GM21381 (cell line): Measurements from ENCODE around the gene DCST2.

Experiments
- ATAC-seq: cut with Tn5 transposase; IDR thresholded peaks from one replicate; pipeline ENCODE4 v1.9.1; 2021; ENCODE audit warnings: mild to moderate bottlenecking, moderate library complexity; ENCODE audit not compliant: unreplicated experiment

Gene DCST2

DNA sequence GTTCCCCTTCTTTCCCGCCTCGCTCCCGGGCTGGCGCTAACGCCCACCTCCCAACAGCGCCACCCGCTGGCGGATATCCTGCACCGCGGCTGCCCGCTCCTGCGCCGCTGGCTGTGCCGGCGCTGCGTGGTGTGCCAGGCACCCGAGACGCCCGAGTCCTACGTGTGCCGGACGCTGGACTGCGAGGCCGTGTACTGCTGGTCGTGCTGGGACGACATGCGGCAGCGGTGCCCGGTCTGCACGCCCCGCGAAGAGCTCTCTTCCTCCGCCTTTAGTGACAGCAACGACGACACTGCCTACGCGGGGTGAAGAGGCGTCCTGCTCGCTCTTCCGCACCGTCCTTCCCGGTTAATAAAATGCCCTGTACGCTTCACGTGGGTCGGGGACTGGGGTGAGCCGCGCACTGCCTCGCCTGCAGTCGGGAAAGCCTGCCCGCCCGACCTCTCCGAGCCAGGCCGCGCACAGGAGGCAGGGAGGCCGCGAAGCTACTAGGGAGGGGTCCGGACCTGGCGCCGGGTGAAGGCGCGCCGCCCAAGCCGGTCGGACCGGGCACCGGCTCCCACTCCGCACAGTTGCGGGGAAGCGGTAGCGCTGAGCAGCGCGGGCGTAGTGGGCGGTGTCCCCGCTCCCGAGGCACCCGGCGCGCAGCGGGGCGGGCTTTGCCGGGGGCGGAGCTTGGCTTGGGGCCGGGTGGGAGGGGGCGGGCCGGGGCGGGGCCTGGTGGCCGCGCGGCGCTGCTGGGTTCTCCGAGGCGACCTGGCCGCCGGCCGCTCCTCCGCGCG lies 17.2 kb upstream of the DCST2 start, which contains the start of gene ADAM15:
TSS of gene ADAM15 (plus strand) at position 757 of the 782 bp plus-strand sequence. CDS start 71 bp downstream, outside the sequence.
- ATAC-seq, result peak; percentile 56

- no peak for ATAC-seq
Measured at GRCh38 chr1:155049651-155050559, 16.3 kb upstream of the DCST2 start.

- ATAC-seq, result no peak
Measured at GRCh38 chr1:155048449-155049334, 15.1 kb upstream of the DCST2 start.

- peak; percentile 52 for ATAC-seq
Measured at GRCh38 chr1:155044812-155045657, 11.5 kb upstream of the DCST2 start.

GRCh38 chr1:155044365-155044764 lies 10.8 kb upstream of the DCST2 start:
- ATAC-seq, result no peak

DNA sequence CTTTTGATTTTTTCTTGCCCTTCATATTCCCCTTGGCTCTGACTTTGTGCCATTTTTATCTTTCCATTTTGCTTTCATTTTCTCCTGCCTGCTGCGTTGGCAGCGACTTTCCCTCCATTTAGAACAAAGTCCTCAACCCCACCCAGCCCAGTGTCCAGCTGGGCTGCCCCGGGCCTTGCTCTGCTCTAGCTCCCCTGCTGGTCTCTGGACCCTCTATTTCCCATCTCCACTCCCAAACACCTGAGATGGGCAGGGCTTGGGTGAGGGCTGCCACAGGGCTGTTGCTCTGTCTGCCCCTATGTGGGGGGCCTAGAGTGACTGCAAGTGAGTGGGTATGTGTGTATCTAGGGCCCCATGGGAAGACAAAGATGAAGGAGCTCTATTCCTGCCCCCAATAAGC lies 10.2 kb upstream of the DCST2 start:
- no peak for ATAC-seq

DNA sequence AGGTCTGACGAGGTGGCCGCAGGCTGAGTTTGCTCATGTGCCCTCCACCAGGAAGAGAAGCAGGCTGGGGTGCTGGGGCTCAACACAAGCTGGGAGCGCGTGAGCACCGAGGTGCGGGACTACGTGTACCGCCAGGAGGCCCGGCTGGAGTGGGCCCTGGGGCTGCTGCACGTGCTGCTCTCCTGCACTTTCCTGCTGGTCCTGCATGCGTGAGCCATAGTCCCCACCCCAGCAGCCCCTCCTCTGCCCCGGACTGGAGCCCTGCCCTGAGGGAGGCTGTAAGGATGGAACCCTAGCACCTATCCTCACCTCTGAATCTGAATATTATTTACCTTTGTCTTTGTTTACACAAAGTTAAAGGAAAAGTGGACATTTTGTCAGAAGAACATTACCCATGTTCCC lies 9.7 kb upstream of the DCST2 start:
- ATAC-seq, result no peak

DNA sequence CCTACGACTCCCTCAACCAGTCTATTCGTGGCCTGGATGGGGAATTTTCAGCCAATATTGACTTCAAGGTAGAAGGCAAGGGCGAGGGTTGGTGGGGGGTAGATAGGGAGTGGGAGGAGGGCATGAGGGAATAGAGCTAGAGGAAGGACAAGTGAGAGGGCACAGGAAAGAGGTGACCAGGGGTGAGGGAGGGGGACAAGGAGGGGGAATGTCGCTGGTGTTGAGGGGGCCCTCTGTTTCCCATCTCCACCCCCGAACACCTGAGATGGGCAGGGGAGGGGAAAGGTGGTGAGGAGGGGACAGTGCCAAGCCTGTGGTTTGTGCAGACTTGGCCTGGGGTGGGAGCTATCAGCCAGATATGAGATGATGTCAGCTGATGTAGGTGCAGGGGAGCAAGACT lies 9.2 kb upstream of the DCST2 start:
- no peak for ATAC-seq

GRCh38 chr1:155040358-155041093 lies 6.9 kb upstream of the DCST2 start:
- no peak for ATAC-seq

DNA sequence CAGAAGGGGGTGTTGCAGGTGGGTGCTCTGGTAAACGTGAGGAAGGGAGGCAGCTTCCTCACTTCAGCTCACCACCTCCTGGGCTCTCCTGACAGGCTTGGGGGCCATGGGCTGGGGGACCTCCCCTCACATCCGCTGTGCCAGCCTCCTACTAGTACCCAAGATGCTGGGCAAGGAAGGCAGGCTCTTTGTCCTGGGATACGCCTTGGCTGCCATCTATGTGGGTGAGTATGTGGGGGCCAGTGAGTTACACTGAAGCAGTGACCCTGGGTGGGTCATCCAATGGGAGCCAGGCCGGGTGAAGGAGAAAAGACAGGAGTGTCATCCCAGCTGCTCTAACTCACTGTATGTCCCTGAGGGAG lies 5.7 kb upstream of the DCST2 start:
- no peak for ATAC-seq

DNA sequence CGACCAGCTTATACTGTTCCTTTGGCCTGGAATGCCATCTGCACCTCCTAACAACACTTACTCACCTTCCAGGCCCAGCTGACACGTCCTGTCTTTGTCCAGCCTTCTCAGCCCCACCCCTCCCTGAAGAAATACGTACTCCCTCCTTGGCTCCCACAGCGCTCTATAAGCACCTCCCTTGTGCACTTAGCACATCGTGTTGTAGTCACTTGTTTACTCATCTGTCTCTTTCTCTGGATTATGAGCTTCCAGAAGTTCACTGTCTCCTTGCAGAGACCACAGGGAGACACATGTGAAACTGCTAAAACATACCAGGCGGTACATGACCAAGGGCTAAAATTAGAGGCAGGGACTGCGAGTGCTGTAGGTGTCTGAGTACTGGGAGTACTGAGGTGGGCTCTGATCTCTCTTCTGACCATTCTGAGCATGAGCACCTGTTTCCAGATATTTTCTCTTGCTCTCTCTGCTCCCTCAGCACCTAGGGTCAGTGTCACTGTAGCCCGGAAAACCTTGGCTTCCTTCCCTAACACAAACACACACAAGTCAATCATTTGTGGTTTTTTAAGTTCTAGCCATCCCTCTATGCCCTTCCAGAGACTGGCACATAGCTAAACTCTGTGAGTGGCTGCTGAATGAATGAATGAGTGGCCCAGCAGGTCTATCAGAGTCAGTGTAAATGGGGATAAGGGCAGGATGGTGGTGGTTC lies 5.2 kb upstream of the DCST2 start:
- no peak for ATAC-seq

GRCh38 chr1:155037851-155038441 lies 4.4 kb upstream of the DCST2 start:
- no peak for ATAC-seq

DNA sequence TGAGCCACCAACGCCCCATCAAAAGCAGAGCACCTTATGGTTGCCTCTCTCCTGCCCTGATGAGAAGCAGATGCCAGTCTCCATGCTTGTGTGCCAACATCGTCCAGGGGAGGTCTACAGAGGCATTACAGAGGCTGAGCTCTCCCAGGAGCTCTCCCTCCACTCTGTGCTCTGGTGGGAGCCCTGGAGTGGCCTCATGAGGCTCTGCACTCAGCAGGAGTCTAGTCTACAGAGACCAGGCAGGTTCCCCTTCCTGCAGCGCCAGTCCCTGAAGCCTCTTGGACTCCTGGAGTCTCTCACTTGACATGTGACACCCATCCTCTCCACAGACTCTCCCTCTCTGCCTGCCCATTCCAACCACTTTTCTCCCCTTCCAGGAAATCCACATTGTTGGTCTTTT lies 3.5 kb upstream of the DCST2 start:
- ATAC-seq, result no peak

DNA sequence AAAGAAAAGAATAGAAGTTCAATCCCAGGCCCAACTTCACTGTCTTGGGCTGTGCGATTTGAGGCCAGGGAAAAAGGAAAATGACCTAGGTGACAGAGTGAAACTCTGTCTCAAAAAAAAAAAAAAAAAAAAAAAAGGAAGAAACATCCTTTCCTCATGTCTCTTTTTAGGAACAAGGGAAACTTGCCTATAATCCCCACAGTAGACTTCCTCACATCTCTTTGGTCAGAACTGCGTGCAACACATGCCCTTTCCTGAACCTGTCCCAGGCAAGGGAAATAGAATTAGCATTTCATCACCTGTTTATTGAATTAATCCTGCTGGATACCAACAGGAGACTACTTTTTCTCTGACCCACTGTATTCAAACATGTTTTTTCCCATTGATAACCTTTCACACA lies 2.4 kb upstream of the DCST2 start:
- ATAC-seq, result no peak

GRCh38 chr1:155034318-155035208 lies 982 bp upstream of the DCST2 start:
- ATAC-seq, result no peak

DNA sequence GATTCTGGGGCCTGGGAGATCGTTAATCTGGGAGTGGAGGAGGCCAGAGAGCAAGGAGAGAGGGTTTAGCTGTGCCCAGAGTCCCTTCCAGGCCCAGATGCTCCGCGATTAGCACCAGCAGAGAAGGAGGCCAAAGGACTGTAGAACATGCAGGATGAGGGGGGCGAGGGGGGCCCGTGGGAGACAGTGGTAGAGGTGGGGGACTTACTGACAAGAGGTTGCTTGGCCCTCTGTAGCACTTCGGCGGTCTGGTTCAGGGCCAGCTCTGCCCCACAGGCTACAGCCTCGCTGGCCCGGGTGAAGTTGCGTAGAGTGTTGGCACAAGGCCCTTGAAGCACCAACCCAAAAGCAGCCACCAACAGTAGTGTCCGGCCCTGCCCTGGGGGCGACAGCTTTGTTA lies 695 bp downstream of the DCST2 start:
- ATAC-seq, result no peak

DNA sequence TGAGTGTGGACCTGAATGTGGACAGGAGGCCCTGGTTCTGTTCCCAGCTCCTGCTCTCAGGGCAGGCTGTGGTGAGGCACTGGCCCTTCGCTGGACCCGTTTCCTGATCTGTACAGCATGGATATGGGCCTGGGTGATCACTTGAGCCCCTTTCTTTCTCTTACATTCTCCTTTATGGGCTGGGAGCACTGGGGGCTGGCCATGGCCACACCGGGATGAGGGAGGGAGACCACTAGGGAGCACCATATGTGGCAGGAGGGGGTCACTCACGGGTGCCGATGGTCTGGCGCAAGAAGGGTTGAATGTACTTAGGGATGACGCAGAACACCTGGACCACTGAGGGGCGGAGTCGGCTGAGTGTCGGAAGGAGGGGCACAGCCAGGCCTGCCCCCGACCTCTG lies 2.7 kb downstream of the DCST2 start:
- no peak for ATAC-seq
